ENCODE data around the gene UHRF2. TPM values are rescaled to one million over a fixed set of nuclear protein-coding genes. Genes with fewer than 3 reads are reported as not detected.
A peak's percentile ranks its signal among the peaks of the same experiment; 100 is the strongest.

Gene UHRF2
- total and polyA plus RNA-seq, 2 of the 13 experiments (the other 11 are each of a cell fraction or from before 2014, with no cell fraction given), result 42.1 to 44.2 TPM

GRCh38 chr9:6412487-6413364 lies at the start of gene UHRF2 (continued):
- no peak for TF ChIP-seq TBL1XR1 (IDR thresholded peaks at IDR 0.05; ENCODE audit: borderline replicate concordance, low read length, partially characterized antibody)
- TF ChIP-seq HINFP (CRISPR knock-in tag; IDR thresholded peaks at IDR 0.05; ENCODE audit: low read depth), result no peak; the same call in 1 of the 2 replicates
- TF ChIP-seq ZFX (CRISPR knock-in tag; IDR thresholded peaks at IDR 0.05; ENCODE audit: low read depth), result peak; percentile 90
- no peak for TF ChIP-seq REL (CRISPR knock-in tag; conservative IDR thresholded peaks at IDR 0.05)
- TF ChIP-seq TRIM24 (CRISPR knock-in tag; IDR thresholded peaks at IDR 0.05), result no peak
- no peak for TF ChIP-seq ZBTB44 (CRISPR knock-in tag; IDR thresholded peaks at IDR 0.05)
- TF ChIP-seq ZNF562 (CRISPR knock-in tag; IDR thresholded peaks at IDR 0.05; ENCODE audit: borderline replicate concordance), result no peak
- peak; percentile 93 for TF ChIP-seq MXI1 (IDR thresholded peaks at IDR 0.05; ENCODE audit: borderline replicate concordance, low read depth, low read length)
- TF ChIP-seq ZBTB43 (CRISPR knock-in tag; conservative IDR thresholded peaks at IDR 0.05), result peak; percentile 77; the same call in 1 of the 2 replicates
- TF ChIP-seq ARNT (IDR thresholded peaks at IDR 0.05), result no peak
- TF ChIP-seq KLF13 (CRISPR knock-in tag; IDR thresholded peaks at IDR 0.05), result 0 out of 2 replicates have a peak, but pooled peaks have one; percentile 43
- no peak for TF ChIP-seq RXRA (CRISPR knock-in tag; IDR thresholded peaks at IDR 0.05)
- 0 out of 2 replicates have a peak, but pooled peaks have one; percentile 16 for TF ChIP-seq HHEX (CRISPR knock-in tag; IDR thresholded peaks at IDR 0.05)
- TF ChIP-seq ZNF510 (CRISPR knock-in tag; IDR thresholded peaks at IDR 0.05; ENCODE audit: low read depth), result 0 out of 2 replicates have a peak, but pooled peaks have one; percentile 60
- peak; percentile 0; the same call in 1 of the 2 replicates for TF ChIP-seq KDM5A (IDR thresholded peaks at IDR 0.05; ENCODE audit: borderline replicate concordance, low read length)
- TF ChIP-seq ZBTB8A (CRISPR knock-in tag; IDR thresholded peaks at IDR 0.05; ENCODE audit: borderline replicate concordance, low read depth), result no peak
- TF ChIP-seq ZNF687 (CRISPR knock-in tag; IDR thresholded peaks at IDR 0.05), result peak; percentile 76
- peak; percentile 35; the same call in 1 of the 2 replicates for TF ChIP-seq MXD4 (CRISPR knock-in tag; IDR thresholded peaks at IDR 0.05)
- TF ChIP-seq SP2 (CRISPR knock-in tag; IDR thresholded peaks at IDR 0.05), result no peak
